Spleen (tissue), 7 donors: ENCODE measurements around the gene SYDE2.

Experiments
- POLR2A ChIP-seq, 3 donors: fragments of 450-650 bp; IDR thresholded peaks; one replicate each; pipeline ENCODE4 v1.5.1; 2017; ENCODE audit warnings: antibody characterized with exemption in 3 of 3, mild to moderate bottlenecking in 1 of 3
- POLR2AphosphoS5 ChIP-seq, 3 donors: sonication (generic); formaldehyde crosslinking; IDR thresholded peaks; one replicate each; pipeline ENCODE4 v1.5.1; 2017; ENCODE audit warnings: antibody characterized with exemption in 3 of 3
- TF ChIP-seq, protein P1 (sequence below), 11 experiments: fragments of 200-600 bp in 7 of 11; fragments of 450-650 bp in 4 of 11; sonication (generic) in 4 of 11; IDR thresholded peaks in 8 of 11; conservative IDR thresholded peaks in 3 of 11; 1 replicate in 7 of 11; 2 replicates in 4 of 11; pipeline versions ENCODE4 v1.4.0 to v1.8.0; 2016 to 2021; ENCODE audit warnings: antibody characterized with exemption in 11 of 11, inconsistent platforms in 4 of 11, mild to moderate bottlenecking in 1 of 11
- donor health status: DM: no; HTN: no; CAD: no; lungs with moderate emphysema.
- donor health status: DM: no; HTN: no; CAD: no.
- donor health status: DM: no; HTN: no; CAD: no.

GRCh38 chr1:85174503-85174902 lies 26.3 kb downstream of the SYDE2 start:
- TF ChIP-seq, protein P1, sequence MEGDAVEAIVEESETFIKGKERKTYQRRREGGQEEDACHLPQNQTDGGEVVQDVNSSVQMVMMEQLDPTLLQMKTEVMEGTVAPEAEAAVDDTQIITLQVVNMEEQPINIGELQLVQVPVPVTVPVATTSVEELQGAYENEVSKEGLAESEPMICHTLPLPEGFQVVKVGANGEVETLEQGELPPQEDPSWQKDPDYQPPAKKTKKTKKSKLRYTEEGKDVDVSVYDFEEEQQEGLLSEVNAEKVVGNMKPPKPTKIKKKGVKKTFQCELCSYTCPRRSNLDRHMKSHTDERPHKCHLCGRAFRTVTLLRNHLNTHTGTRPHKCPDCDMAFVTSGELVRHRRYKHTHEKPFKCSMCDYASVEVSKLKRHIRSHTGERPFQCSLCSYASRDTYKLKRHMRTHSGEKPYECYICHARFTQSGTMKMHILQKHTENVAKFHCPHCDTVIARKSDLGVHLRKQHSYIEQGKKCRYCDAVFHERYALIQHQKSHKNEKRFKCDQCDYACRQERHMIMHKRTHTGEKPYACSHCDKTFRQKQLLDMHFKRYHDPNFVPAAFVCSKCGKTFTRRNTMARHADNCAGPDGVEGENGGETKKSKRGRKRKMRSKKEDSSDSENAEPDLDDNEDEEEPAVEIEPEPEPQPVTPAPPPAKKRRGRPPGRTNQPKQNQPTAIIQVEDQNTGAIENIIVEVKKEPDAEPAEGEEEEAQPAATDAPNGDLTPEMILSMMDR (IDR thresholded peaks at IDR 0.05 in 8 of 11, conservative IDR thresholded peaks at IDR 0.05 in 3 of 11), result no peak
- TF ChIP-seq POLR2AphosphoS5 (IDR thresholded peaks at IDR 0.05), result no peak
- no peak for TF ChIP-seq POLR2A (IDR thresholded peaks at IDR 0.05)
